T-helper 9 cell (primary cell): ENCODE data around the gene HSPA5.
"Not testable (repeated sequence)": the region's sequence is repeated elsewhere in the genome, so short reads cannot be mapped to it uniquely, and the experiment has no call there.

Experiments
- DNase-seq: peaks from one replicate; pipeline ENCODE4 v3.0.0-alpha.2; 2020
- total RNA-seq, 2 donors: gene quantifications; one replicate each; lab custom pipeline; 2026; lab: John Stamatoyannopoulos, UW

HSPA5 gene
- 172 to 773 reads per million in 2 donors for total RNA-seq

GRCh38 chr9:125241000-125241862, at the start of gene HSPA5:
TSS of gene HSPA5 (minus strand) at chr9:125241343. CDS start at chr9:125241126, 217 bp downstream.
- DNase-seq: peak; percentile 99

- not testable (repeated sequence) for DNase-seq
Measured at GRCh38 chr9:125286935-125287433, 45.8 kb upstream of the HSPA5 start.

GRCh38 chr9:125284855-125285254, 43.7 kb upstream of the HSPA5 start:
- DNase-seq: no peak

- no peak for DNase-seq
Measured at GRCh38 chr9:125280945-125281344, 39.8 kb upstream of the HSPA5 start.

- no peak for DNase-seq
Measured at GRCh38 chr9:125277411-125277810, 36.3 kb upstream of the HSPA5 start.

- no peak for DNase-seq
Measured at GRCh38 chr9:125276771-125277170, 35.6 kb upstream of the HSPA5 start.

DNA sequence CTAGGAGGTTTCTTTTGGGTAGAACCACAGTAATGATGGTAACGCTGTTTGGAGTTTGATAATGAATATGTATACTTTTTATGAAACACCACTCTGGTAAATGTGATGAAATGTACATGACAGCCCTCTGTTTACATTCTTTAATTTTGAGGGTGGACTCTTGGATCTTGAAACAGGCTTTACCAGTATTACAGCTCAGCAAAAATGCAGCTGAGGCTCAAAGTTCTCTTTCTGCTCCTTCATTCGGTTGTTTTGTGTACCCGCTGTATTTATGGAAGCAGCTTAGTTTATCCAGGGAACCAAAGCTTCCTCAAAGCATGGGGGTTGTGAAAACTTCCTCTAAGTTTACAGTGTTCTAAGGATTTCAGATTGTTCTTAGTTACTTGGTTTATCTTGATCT, 31.6 kb upstream of the HSPA5 start:
- no peak for DNase-seq

DNA sequence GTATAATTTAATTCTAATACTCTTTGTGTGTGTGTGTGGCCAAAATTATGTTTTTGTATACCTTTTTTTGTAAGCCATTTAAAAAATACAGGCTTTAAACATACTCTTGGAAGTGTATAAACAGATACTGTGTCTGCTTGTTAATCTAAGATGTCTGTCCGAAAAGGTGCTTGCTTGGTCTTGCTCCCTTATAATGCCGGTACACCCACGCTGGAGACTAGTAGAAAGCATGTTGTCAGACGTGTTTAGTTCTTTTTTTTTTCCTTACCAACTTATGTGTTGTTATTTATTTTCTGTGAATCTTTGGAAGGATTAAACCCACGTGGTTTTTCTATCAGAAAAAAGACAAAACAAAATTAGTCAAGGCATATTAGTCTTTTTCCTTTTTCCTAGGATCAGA, 29.9 kb upstream of the HSPA5 start:
- no peak for DNase-seq

GRCh38 chr9:125269014-125269397, 27.9 kb upstream of the HSPA5 start:
- no peak for DNase-seq

DNA sequence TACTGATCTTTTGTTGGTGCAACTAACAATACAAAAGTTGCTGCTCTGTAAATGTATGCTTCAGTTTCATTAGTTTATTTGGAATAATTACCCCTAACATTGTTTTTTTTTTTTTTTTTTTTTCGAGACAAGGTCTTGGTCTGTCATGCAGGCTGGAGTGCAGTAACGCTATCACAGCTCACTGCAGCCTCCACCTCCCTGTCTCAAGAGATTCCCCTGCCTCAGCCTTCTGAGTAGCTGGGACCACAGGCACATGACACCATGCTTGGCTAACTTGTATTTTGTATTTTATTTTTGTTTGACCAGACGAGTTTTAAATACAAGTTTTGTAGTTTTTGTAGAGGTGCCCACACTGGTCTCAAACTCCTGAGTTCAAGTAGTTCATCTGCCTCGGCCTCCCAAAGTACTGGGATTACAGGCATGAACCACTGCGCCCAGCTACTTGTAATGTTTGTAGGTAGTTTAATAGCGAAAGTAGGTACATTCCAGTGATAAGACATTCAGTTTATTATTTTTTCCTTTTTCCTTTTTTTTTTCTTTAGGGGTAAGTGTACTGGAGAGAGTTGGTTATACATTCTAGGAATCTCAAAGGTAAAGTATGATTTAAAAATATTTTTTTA, 27.4 kb upstream of the HSPA5 start:
- no peak for DNase-seq

DNA sequence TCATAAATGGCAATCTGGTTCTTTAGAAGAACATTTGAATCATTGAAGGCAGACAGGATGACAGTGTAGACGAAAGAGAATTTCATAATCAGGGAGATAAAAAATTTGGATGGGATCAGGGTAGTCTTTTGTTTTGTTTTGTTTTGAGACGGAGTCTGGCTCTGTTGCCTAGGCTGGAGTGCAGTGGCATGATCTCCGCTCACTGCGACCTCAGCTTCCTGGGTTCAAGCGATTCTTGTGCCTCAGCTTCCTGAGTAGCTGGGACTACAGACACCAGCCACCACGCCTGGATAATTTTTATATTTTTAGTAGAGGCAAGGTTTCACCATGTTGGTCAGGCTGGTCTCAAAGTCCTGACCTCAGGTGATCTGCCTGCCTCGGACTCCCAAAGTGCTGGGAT, 22.9 kb upstream of the HSPA5 start:
- DNase-seq: peak; percentile 17

GRCh38 chr9:125262294-125262991, 21.3 kb upstream of the HSPA5 start:
- DNase-seq: no peak

- DNase-seq: peak; percentile 83
Measured at GRCh38 chr9:125261501-125262293, 20.6 kb upstream of the HSPA5 start, which contains the start of gene GAPVD1. TSS of gene GAPVD1 (plus strand) at chr9:125261826. CDS start at chr9:125298922, 37,096 bp downstream.

DNA sequence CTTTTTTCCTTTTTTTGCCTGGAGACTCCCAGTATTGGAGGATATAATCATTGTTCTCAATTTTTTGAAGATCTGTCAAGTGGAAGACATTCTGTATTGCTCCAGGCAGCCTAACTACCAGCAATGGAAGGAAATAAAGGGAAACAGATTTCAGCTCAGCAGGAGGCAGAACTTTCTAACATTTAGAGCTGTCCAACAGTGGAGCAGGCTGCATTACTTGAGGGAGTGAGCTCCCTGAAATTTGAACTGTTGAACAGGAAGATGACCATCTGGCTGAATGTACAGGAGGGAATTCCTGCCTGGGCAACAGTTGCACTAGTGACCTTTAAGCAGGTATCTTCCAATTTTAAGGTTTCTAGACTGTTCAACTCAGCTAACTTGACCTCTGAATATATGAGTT, 19.4 kb upstream of the HSPA5 start:
- DNase-seq: no peak

GRCh38 chr9:125258832-125259534, 17.8 kb upstream of the HSPA5 start:
- DNase-seq: no peak

- DNase-seq: no peak
Measured at GRCh38 chr9:125258160-125258785, 17.1 kb upstream of the HSPA5 start.

DNA sequence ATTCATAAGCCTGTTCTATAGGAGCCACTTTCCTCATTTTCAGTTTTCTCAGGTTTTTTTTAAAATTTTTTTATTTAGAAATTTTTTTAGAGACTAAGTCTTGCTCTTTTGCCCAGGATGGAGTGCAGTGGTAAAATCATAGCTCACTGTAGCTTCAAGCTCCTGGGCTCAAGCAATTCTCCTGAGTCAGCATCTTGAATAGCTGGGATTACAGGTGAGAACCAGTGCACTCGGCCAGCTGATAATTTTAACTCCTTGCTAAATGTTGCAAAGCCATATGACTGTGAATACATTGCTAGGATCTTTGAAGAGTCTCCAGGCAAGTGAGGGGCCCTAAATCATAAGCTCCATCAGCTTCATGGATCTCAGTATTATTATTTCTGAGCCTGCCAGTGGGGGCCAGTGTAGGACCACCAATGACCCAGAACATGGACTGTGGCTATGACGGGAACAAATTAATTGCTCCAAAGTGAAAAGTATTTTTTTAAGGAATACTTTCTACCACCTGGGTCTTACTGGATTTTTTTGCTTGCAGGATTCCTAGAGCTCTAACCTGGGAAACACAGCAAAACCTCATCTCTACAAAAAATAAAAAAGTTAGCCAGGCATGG, 14.7 kb upstream of the HSPA5 start:
- no peak for DNase-seq

DNA sequence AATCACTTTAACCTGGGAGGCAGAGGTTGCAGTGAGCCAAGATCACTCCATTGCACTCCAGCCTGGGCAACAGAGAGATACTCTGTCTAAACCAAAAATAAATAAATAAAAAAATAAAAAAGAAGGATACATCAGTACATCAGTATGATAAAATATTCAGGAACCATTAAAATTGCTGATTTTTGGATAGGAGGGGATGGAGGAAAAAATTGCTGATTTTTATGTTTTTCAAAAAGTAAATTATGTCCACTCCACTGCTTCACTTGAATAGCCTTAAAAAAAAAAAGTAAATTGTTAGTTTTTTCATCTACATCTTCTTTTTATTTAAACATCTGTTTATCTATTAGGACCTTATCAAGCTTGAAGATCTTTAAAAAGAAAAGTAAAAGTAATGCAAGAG, 13.1 kb upstream of the HSPA5 start:
- no peak for DNase-seq

GRCh38 chr9:125246261-125246667, 5.1 kb upstream of the HSPA5 start:
- DNase-seq: no peak

GRCh38 chr9:125243792-125244260, 2.7 kb upstream of the HSPA5 start:
- no peak for DNase-seq
